Measurements from ENCODE around the gene DDX27. TPM values are rescaled to one million over a fixed set of nuclear protein-coding genes. Genes with fewer than 3 reads are reported as not detected.

Gene DDX27
- total and polyA plus RNA-seq, 9 of the 15 experiments (the other 6 are each of a cell fraction or from before 2014, with no cell fraction given) = 17.9 to 79.3 (median 57.0) TPM

DNA sequence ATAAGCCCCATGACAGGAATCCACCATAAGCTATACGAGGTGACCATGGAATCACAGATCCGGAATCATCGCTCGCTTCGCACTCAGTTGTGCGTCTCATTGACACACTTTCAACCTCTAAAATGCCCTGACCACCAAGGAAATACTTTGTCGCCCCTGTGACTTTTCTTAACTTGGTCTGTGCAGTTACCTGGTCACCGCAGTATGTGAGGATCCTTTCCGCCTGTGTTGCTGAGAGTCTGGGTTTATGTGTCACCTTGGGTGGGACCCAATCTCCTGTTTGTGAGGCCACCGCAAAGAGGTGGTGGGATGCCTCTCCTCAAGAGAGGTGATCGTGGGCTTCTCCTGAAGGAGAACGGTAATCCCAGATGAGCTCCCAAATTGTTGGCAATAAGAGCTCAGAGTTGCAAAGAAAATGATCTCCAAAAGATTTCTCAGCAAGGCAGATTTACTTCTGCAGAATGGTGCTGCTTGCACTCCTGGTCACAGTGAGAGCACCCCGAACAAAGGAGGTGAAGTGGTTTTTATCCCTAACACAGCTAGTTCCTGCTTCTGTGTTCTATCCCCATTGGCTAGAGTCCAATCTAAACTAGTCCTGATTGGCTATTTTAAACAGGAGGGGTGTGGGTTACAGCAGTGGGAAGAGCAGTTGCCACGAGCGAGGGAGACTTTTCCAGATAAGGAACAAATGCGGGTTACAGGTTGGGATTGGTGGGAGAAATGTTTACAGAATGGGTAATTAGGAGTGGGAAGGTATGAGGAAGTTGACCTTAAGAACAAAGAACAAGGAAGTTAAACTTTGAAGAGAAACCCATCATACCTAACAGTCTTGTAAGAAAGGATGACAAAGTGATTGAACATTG, 67.7 kb downstream of the DDX27 start (continued):
- TF ChIP-seq, protein P1, sequence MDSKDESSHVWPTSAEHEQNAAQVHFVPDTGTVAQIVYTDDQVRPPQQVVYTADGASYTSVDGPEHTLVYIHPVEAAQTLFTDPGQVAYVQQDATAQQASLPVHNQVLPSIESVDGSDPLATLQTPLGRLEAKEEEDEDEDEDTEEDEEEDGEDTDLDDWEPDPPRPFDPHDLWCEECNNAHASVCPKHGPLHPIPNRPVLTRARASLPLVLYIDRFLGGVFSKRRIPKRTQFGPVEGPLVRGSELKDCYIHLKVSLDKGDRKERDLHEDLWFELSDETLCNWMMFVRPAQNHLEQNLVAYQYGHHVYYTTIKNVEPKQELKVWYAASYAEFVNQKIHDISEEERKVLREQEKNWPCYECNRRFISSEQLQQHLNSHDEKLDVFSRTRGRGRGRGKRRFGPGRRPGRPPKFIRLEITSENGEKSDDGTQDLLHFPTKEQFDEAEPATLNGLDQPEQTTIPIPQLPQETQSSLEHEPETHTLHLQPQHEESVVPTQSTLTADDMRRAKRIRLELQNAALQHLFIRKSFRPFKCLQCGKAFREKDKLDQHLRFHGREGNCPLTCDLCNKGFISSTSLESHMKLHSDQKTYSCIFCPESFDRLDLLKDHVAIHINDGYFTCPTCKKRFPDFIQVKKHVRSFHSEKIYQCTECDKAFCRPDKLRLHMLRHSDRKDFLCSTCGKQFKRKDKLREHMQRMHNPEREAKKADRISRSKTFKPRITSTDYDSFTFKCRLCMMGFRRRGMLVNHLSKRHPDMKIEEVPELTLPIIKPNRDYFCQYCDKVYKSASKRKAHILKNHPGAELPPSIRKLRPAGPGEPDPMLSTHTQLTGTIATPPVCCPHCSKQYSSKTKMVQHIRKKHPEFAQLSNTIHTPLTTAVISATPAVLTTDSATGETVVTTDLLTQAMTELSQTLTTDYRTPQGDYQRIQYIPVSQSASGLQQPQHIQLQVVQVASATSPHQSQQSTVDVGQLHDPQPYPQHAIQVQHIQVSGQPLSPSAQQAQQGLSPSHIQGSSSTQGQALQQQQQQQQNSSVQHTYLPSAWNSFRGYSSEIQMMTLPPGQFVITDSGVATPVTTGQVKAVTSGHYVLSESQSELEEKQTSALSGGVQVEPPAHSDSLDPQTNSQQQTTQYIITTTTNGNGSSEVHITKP (IDR thresholded peaks at IDR 0.05; ENCODE audit: partially characterized antibody) = peak; percentile 46
- TF ChIP-seq POLR2H (tag; IDR thresholded peaks at IDR 0.05; ENCODE audit: low read depth) (no peak), POLR2B (IDR thresholded peaks at IDR 0.05; ENCODE audit: low read depth, partially characterized antibody) (peak; percentile 56), ZEB2 (IDR thresholded peaks at IDR 0.05) (peak; percentile 90), NFIC (IDR thresholded peaks at IDR 0.05) (peak; percentile 69), ZNF121 (CRISPR knock-in tag; conservative IDR thresholded peaks at IDR 0.05) (no peak), ZNF561 (CRISPR knock-in tag; conservative IDR thresholded peaks at IDR 0.05) (peak; percentile 96), NFYB (IDR thresholded peaks at IDR 0.05; ENCODE audit: extremely low read depth, insufficient read length) (no peak), POLR2A (conservative IDR thresholded peaks at IDR 0.05) (peak; percentile 65), ATF7 (IDR thresholded peaks at IDR 0.05) (0 out of 2 replicates have a peak, but pooled peaks have one; percentile 12), CBFA2T2 (conservative IDR thresholded peaks at IDR 0.05) (no peak), THRAP3 (IDR thresholded peaks at IDR 0.05; ENCODE audit: borderline replicate concordance) (0 out of 2 replicates have a peak, but pooled peaks have one; percentile 10), HIVEP1 (CRISPR knock-in tag; IDR thresholded peaks at IDR 0.05) (no peak), EP300 (IDR thresholded peaks at IDR 0.05; ENCODE audit: low read length) (0 out of 2 replicates have a peak, but pooled peaks have one; percentile 2), L3MBTL2 (IDR thresholded peaks at IDR 0.05) (peak; percentile 3; the same call in 1 of the 2 replicates)
- TF ChIP-seq, protein P2, sequence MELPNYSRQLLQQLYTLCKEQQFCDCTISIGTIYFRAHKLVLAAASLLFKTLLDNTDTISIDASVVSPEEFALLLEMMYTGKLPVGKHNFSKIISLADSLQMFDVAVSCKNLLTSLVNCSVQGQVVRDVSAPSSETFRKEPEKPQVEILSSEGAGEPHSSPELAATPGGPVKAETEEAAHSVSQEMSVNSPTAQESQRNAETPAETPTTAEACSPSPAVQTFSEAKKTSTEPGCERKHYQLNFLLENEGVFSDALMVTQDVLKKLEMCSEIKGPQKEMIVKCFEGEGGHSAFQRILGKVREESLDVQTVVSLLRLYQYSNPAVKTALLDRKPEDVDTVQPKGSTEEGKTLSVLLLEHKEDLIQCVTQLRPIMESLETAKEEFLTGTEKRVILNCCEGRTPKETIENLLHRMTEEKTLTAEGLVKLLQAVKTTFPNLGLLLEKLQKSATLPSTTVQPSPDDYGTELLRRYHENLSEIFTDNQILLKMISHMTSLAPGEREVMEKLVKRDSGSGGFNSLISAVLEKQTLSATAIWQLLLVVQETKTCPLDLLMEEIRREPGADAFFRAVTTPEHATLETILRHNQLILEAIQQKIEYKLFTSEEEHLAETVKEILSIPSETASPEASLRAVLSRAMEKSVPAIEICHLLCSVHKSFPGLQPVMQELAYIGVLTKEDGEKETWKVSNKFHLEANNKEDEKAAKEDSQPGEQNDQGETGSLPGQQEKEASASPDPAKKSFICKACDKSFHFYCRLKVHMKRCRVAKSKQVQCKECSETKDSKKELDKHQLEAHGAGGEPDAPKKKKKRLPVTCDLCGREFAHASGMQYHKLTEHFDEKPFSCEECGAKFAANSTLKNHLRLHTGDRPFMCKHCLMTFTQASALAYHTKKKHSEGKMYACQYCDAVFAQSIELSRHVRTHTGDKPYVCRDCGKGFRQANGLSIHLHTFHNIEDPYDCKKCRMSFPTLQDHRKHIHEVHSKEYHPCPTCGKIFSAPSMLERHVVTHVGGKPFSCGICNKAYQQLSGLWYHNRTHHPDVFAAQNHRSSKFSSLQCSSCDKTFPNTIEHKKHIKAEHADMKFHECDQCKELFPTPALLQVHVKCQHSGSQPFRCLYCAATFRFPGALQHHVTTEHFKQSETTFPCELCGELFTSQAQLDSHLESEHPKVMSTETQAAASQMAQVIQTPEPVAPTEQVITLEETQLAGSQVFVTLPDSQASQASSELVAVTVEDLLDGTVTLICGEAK (IDR thresholded peaks at IDR 0.05) = 0 out of 2 replicates have a peak, but pooled peaks have one; percentile 6
- TF ChIP-seq, protein P2 (CRISPR knock-in tag; IDR thresholded peaks at IDR 0.05) = no peak
